Measurements from ENCODE around the gene SH3PXD2A.
"Not testable (repeated sequence)": the region's sequence is repeated elsewhere in the genome, so short reads cannot be mapped to it uniquely, and the experiment has no call there.

Gene SH3PXD2A

GRCh38 chr10:103679096-103679790, 176.1 kb downstream of the SH3PXD2A start:
- DNase-seq = no peak

GRCh38 chr10:103678178-103678526, 177.2 kb downstream of the SH3PXD2A start:
- DNase-seq = peak; percentile 90

- DNase-seq = no peak
Measured at GRCh38 chr10:103677486-103678177, 177.7 kb downstream of the SH3PXD2A start.

GRCh38 chr10:103676851-103677417, 178.4 kb downstream of the SH3PXD2A start:
- DNase-seq = peak; percentile 81

GRCh38 chr10:103676058-103676785, 179.2 kb downstream of the SH3PXD2A start:
- no peak for DNase-seq

- no peak for DNase-seq
Measured at GRCh38 chr10:103673606-103674005, 181.8 kb downstream of the SH3PXD2A start.

- no peak for DNase-seq
Measured at GRCh38 chr10:103672345-103672744, 183.0 kb downstream of the SH3PXD2A start.

- DNase-seq = no peak
Measured at GRCh38 chr10:103671126-103671895, 184.1 kb downstream of the SH3PXD2A start.

GRCh38 chr10:103669944-103670343, 185.4 kb downstream of the SH3PXD2A start:
- no peak for DNase-seq

GRCh38 chr10:103669243-103669929, 186.0 kb downstream of the SH3PXD2A start:
- DNase-seq = no peak

- peak; percentile 88 for DNase-seq
Measured at GRCh38 chr10:103668351-103669242, 186.8 kb downstream of the SH3PXD2A start.

GRCh38 chr10:103667356-103667755, 188.0 kb downstream of the SH3PXD2A start:
- DNase-seq = peak; percentile 93

GRCh38 chr10:103666762-103667150, 188.6 kb downstream of the SH3PXD2A start:
- DNase-seq = no peak

- no peak for DNase-seq
Measured at GRCh38 chr10:103666087-103666761, 189.2 kb downstream of the SH3PXD2A start.

GRCh38 chr10:103665162-103665889, 190.1 kb downstream of the SH3PXD2A start:
- peak; percentile 84 for DNase-seq

- peak; percentile 68 for DNase-seq
Measured at GRCh38 chr10:103663802-103664201, 191.6 kb downstream of the SH3PXD2A start.

- DNase-seq = no peak
Measured at GRCh38 chr10:103663236-103663635, 192.1 kb downstream of the SH3PXD2A start.

- DNase-seq = not testable (repeated sequence)
Measured at GRCh38 chr10:103662704-103663103, 192.7 kb downstream of the SH3PXD2A start.

GRCh38 chr10:103661198-103661950, 194.0 kb downstream of the SH3PXD2A start:
- peak; percentile 95 for DNase-seq

Measured in left hindlimb (tissue), 1 donor.